HepG2 (cell line): ENCODE measurements around the gene TULP4. TPM values are rescaled to one million over a fixed set of nuclear protein-coding genes. Genes with fewer than 3 reads are reported as not detected.

Experiments used
- CBFB ChIP-seq: sonication (generic); formaldehyde crosslinking; IDR thresholded peaks from 2 replicates; pipeline ENCODE4 v1.4.0; 2020; ENCODE audit warnings: missing genetic modification reagents
- CHD4 ChIP-seq: fragments of 200-600 bp; sonication (generic); IDR thresholded peaks from 2 replicates; pipeline ENCODE4 v1.7.0; 2017; ENCODE audit warnings: mild to moderate bottlenecking, low read length, borderline replicate concordance
- CSRNP1 ChIP-seq: sonication (generic); formaldehyde crosslinking; IDR thresholded peaks from 2 replicates; pipeline ENCODE4 v1.8.1; 2023; ENCODE audit warnings: mild to moderate bottlenecking, missing genetic modification reagents
- DPF2 ChIP-seq: sonication (generic); formaldehyde crosslinking; IDR thresholded peaks from 2 replicates; pipeline ENCODE4 v1.4.0; 2020; ENCODE audit warnings: mild to moderate bottlenecking, low read depth, missing genetic modification reagents, borderline replicate concordance
- FOXP1 ChIP-seq, 2 experiments: fragments of 450-650 bp in 1 of 2; IDR thresholded peaks; 2 replicates each; pipeline ENCODE4 v1.6.1; 2017 to 2018; ENCODE audit warnings: antibody characterized with exemption in 1 of 2
- GLI4 ChIP-seq: sonication (generic); formaldehyde crosslinking; IDR thresholded peaks from 2 replicates; pipeline ENCODE4 v1.5.1; 2020; ENCODE audit warnings: missing genetic modification reagents, mild to moderate bottlenecking, moderate library complexity, borderline replicate concordance
- HDAC1 ChIP-seq: sonication (generic); formaldehyde crosslinking; IDR thresholded peaks from 2 replicates; pipeline ENCODE4 v1.5.1; 2020; ENCODE audit warnings: mild to moderate bottlenecking, missing genetic modification reagents
- HNF4A ChIP-seq: sonication (generic); formaldehyde crosslinking; IDR thresholded peaks from 2 replicates; pipeline ENCODE4 v1.4.0; 2020; ENCODE audit warnings: missing genetic modification reagents
- MAZ ChIP-seq, 2 experiments: sonication (generic) in 1 of 2; formaldehyde crosslinking in 1 of 2; IDR thresholded peaks; 2 replicates each; pipeline versions ENCODE4 v1.5.0 to v1.6.1; 2012 to 2020; ENCODE audit warnings: low read depth in 2 of 2, mild to moderate bottlenecking in 2 of 2, borderline replicate concordance in 1 of 2, improper control_type of control experiment in 1 of 2, low read length in 1 of 2, missing genetic modification reagents in 1 of 2, moderate library complexity in 1 of 2
- NFYC ChIP-seq: IDR thresholded peaks from 2 replicates; pipeline ENCODE4 v1.6.1; 2016; ENCODE audit warnings: missing genetic modification reagents, missing compliant biosample characterization
- PRMT3 ChIP-seq: sonication (generic); formaldehyde crosslinking; IDR thresholded peaks from 2 replicates; pipeline ENCODE4 v1.8.1; 2022; ENCODE audit warnings: low read depth, mild to moderate bottlenecking, moderate library complexity, missing genetic modification reagents, borderline replicate concordance
- RARA ChIP-seq: IDR thresholded peaks from 2 replicates; pipeline ENCODE4 v1.6.1; 2016; ENCODE audit warnings: missing genetic modification reagents, missing compliant biosample characterization
- RELA ChIP-seq: sonication (generic); formaldehyde crosslinking; IDR thresholded peaks from 2 replicates; pipeline ENCODE4 v1.4.0; 2020; ENCODE audit warnings: missing genetic modification reagents
- RFX1 ChIP-seq: fragments of 450-650 bp; IDR thresholded peaks from 2 replicates; pipeline ENCODE4 v1.6.1; 2017
- SIN3A ChIP-seq: IDR thresholded peaks from 2 replicates; pipeline ENCODE4 v1.6.1; 2011; ENCODE audit warnings: low read depth, mild to moderate bottlenecking, control low read depth, low read length, borderline replicate concordance
- SP4 ChIP-seq: sonication (generic); formaldehyde crosslinking; IDR thresholded peaks from 2 replicates; pipeline ENCODE4 v1.8.1; 2023; ENCODE audit warnings: mild to moderate bottlenecking, missing genetic modification reagents
- SSRP1 ChIP-seq: IDR thresholded peaks from 2 replicates; pipeline ENCODE4 v1.6.1; 2016; ENCODE audit warnings: control low read depth
- TEAD2 ChIP-seq: sonication (generic); formaldehyde crosslinking; IDR thresholded peaks from 2 replicates; pipeline ENCODE4 v1.9.0; 2021; ENCODE audit warnings: missing genetic modification reagents
- ZBTB10 ChIP-seq: sonication (generic); formaldehyde crosslinking; IDR thresholded peaks from 2 replicates; pipeline ENCODE4 v1.4.0; 2020; ENCODE audit warnings: missing genetic modification reagents, borderline replicate concordance
- ZFP41 ChIP-seq: sonication (generic); formaldehyde crosslinking; IDR thresholded peaks from 2 replicates; pipeline ENCODE4 v1.4.0; 2020; ENCODE audit warnings: mild to moderate bottlenecking, missing genetic modification reagents, borderline replicate concordance
- ZMAT3 ChIP-seq: sonication (generic); formaldehyde crosslinking; conservative IDR thresholded peaks from 2 replicates; pipeline ENCODE4 v1.7.0; 2021; ENCODE audit warnings: missing genetic modification reagents
- ZMYM4 ChIP-seq: sonication (generic); formaldehyde crosslinking; IDR thresholded peaks from 2 replicates; pipeline ENCODE4 v1.8.1; 2023; ENCODE audit warnings: mild to moderate bottlenecking, missing genetic modification reagents
- ZNF17 ChIP-seq: sonication (generic); formaldehyde crosslinking; IDR thresholded peaks from 2 replicates; pipeline ENCODE4 v1.5.0; 2020; ENCODE audit warnings: mild to moderate bottlenecking, missing genetic modification reagents
- ZNF3 ChIP-seq: IDR thresholded peaks from 2 replicates; pipeline ENCODE4 v1.7.0; 2017; ENCODE audit warnings: inconsistent platforms
- polyA plus RNA-seq, 8 experiments: library from polyadenylated mRNA; depleted of rRNA in 3 of 8; stranded (reverse) in 7 of 8; unstranded in 1 of 8; fragments of >200 nt; fragmentation: Illumina TruSeq in 4 of 8; extraction: Trizol in 4 of 8; gene quantifications; 2 replicates each; pipeline versions ENCODE4 v1.2.1 to v1.2.3, GENCODE V29; 2011 to 2016; ENCODE audit warnings: low read depth in 4 of 8, missing spikeins in 1 of 8, mixed read lengths in 1 of 8; ENCODE audit not compliant: insufficient read depth in 1 of 8
- total RNA-seq, 5 experiments: library from RNA; depleted of rRNA; stranded (reverse); fragments of >200 nt; fragmentation: Illumina TruSeq; extraction: Trizol; gene quantifications; 2 replicates each; pipeline ENCODE4 v1.2.3, GENCODE V29; 2016; ENCODE audit warnings: low read depth in 1 of 5

Gene TULP4
- total and polyA plus RNA-seq, 2 of the 13 experiments (the other 11 are each of a cell fraction or from before 2014, with no cell fraction given): 21.1 to 122 TPM

- TF ChIP-seq DPF2 (CRISPR knock-in tag) (no peak), ZBTB10 (CRISPR knock-in tag) (peak; percentile 40), HNF4A (CRISPR knock-in tag) (no peak), RARA (CRISPR knock-in tag) (peak; percentile 52; the same call in 1 of the 2 replicates), ZFP41 (CRISPR knock-in tag) (no peak), ZMYM4 (CRISPR knock-in tag) (peak; percentile 92), SSRP1 (CRISPR knock-in tag) (no peak), CHD4 (no peak; the same call in 1 of the 2 replicates), TEAD2 (0 out of 2 replicates have a peak, but pooled peaks have one; percentile 49), CBFB (CRISPR knock-in tag) (peak; percentile 79), FOXP1 (IDR thresholded peaks at IDR 0.05) (no peak), FOXP1 (CRISPR knock-in tag; IDR thresholded peaks at IDR 0.05) (no peak; the same call in 1 of the 2 replicates), GLI4 (peak; percentile 72; the same call in 1 of the 2 replicates), MAZ (IDR thresholded peaks at IDR 0.05; ENCODE audit: borderline replicate concordance, low read depth, low read length) (no peak), MAZ (CRISPR knock-in tag; IDR thresholded peaks at IDR 0.05; ENCODE audit: low read depth) (peak; percentile 79), NFYC (no peak), SP4 (CRISPR knock-in tag) (no peak; the same call in 1 of the 2 replicates), HDAC1 (CRISPR knock-in tag) (peak; percentile 65), PRMT3 (peak; percentile 98), ZMAT3 (CRISPR knock-in tag) (no peak; the same call in 1 of the 2 replicates), RELA (CRISPR knock-in tag) (0 out of 2 replicates have a peak, but pooled peaks have one; percentile 39), ZNF3 (CRISPR knock-in tag) (no peak), SIN3A (peak; percentile 90), ZNF17 (no peak), CSRNP1 (CRISPR knock-in tag) (peak; percentile 76), RFX1 (no peak)
Observed at GRCh38 chr6:158559895-158560835, 247.9 kb downstream of the TULP4 start, which contains the start of gene TMEM181 (continued).
